ENCODE data around the gene C19orf73.
A peak's percentile ranks its signal among the peaks of the same experiment; 100 is the strongest.

C19orf73 gene

GRCh38 chr19:49120868-49121267, 1.9 kb upstream of the C19orf73 start:
- TF ChIP-seq CTCF (IDR thresholded peaks at IDR 0.05; ENCODE audit: extremely low read depth, insufficient read depth, missing control alignments), result no peak
- in situ Hi-C loops (cut with MboI; ENCODE audit: low pct_unique_long_range_greater_than_20kb, low sequenced_read_pairs, unreplicated experiment), result no loop called here

GRCh38 chr19:49120325-49120683, 1.4 kb upstream of the C19orf73 start:
- no peak for DNase-seq (ENCODE audit: low spot score)
- no peak for TF ChIP-seq CTCF (IDR thresholded peaks at IDR 0.05; ENCODE audit: extremely low read depth, insufficient read depth, missing control alignments)
- in situ Hi-C loops (cut with MboI; ENCODE audit: low pct_unique_long_range_greater_than_20kb, low sequenced_read_pairs, unreplicated experiment), result no loop called here

More at GRCh38 chr19:49120868-49121267, 1.9 kb upstream of the C19orf73 start:
- no peak for DNase-seq (ENCODE audit: low spot score)

GRCh38 chr19:49119411-49120324, 725 bp upstream of the C19orf73 start, which contains the start of gene PPFIA3:
TSS of gene PPFIA3 (plus strand) at chr19:49119544. CDS start at chr19:49127874, 8,330 bp downstream.
- in situ Hi-C loops (cut with MboI; ENCODE audit: low pct_unique_long_range_greater_than_20kb, low sequenced_read_pairs, unreplicated experiment), result no loop called here
- peak; percentile 56 for DNase-seq (ENCODE audit: low spot score)
- no peak for TF ChIP-seq CTCF (IDR thresholded peaks at IDR 0.05; ENCODE audit: extremely low read depth, insufficient read depth, missing control alignments)

GRCh38 chr19:49117677-49118564, 1.0 kb downstream of the C19orf73 start:
- in situ Hi-C loops (cut with MboI; ENCODE audit: low pct_unique_long_range_greater_than_20kb, low sequenced_read_pairs, unreplicated experiment), result no loop called here
- no peak for TF ChIP-seq CTCF (IDR thresholded peaks at IDR 0.05; ENCODE audit: extremely low read depth, insufficient read depth, missing control alignments)
- DNase-seq (ENCODE audit: low spot score), result no peak

GRCh38 chr19:49116544-49116943, 2.4 kb downstream of the C19orf73 start:
- no peak for TF ChIP-seq CTCF (IDR thresholded peaks at IDR 0.05; ENCODE audit: extremely low read depth, insufficient read depth, missing control alignments)
- in situ Hi-C loops (cut with MboI; ENCODE audit: low pct_unique_long_range_greater_than_20kb, low sequenced_read_pairs, unreplicated experiment), result no loop called here
- DNase-seq (ENCODE audit: low spot score), result no peak

- in situ Hi-C loops (cut with MboI; ENCODE audit: low pct_unique_long_range_greater_than_20kb, low sequenced_read_pairs, unreplicated experiment), result no loop called here
- peak; percentile 57 for DNase-seq (ENCODE audit: low spot score)
These were observed 4.1 kb downstream of the C19orf73 start for GRCh38 chr19:49114630-49115363.

More at GRCh38 chr19:49114630-49115363, 4.1 kb downstream of the C19orf73 start:
- no peak for TF ChIP-seq CTCF (IDR thresholded peaks at IDR 0.05; ENCODE audit: extremely low read depth, insufficient read depth, missing control alignments)
